Measurements from ENCODE around the gene IRGQ.
"Not testable (repeated sequence)": the region's sequence is repeated elsewhere in the genome, so short reads cannot be mapped to it uniquely, and the experiment has no call there.

Gene IRGQ

DNA sequence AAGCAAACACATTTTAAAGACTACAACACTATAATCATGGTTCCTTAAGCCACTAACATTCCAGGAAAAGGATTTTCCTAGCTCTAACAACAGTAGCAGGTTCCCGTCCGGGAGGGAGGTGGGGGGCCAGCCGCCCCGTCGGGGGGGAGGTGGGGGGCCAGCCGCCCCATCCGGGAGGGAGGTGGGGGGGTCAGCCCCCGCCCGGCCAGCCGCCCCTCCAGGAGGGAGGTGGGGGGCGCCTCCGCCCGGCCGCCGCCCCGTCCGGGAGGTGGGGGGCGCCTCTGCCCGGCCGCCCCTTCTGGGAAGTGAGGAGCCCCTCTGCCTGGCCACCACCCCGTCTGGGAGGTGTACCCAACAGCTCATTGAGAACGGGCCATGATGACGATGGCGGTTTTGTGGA is 48.0 kb downstream of the IRGQ start:
- not testable (repeated sequence) for FAIRE-seq

DNA sequence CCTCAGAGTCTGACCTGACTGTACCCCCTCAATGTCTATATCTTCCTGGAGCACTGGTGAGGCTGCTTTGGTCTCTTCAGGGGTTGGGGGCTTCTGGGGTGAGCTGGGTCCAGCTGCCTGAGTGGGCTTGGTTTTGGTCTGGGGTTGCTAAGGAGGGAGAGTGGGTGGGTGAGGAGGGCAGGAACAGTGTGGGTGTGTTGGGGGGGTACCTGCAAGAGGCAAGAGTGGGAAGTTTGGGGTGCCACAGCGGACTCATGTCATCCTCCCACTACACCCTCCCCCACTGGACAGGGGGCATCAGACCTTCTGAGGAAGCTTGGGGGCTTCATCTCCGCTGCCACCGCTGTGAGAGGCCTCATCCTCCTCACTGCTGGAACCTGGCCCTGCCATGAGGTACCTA is 49.4 kb downstream of the IRGQ start:
- DNase-seq (ENCODE audit: insufficient read length, low spot score): no peak
- no peak for FAIRE-seq

More for the DNA sequence above, 48.0 kb downstream of the IRGQ start:
- not testable (repeated sequence) for DNase-seq (ENCODE audit: insufficient read length, low spot score)

DNA sequence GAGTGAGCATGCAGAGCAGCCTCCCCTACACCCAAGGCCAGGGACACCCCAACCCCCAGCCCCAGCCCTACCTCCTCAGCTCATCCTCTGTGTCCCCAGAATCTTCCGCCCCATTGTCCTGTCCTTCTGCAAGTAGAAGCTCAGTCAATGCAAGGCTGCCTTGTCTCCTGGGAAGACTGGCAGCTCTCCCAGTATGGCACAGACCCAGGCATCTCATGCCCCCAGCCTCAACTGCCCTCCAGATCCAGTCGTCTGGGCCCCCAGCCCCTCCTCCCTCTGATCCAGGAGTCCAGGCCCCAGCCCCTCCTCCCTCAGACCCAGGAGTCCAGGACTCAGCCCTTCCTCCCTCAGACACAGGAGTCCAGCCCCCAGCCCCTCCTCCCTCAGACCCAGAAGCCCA is 50.0 kb downstream of the IRGQ start:
- DNase-seq (ENCODE audit: insufficient read length, low spot score) (no peak), FAIRE-seq (no peak)

DNA sequence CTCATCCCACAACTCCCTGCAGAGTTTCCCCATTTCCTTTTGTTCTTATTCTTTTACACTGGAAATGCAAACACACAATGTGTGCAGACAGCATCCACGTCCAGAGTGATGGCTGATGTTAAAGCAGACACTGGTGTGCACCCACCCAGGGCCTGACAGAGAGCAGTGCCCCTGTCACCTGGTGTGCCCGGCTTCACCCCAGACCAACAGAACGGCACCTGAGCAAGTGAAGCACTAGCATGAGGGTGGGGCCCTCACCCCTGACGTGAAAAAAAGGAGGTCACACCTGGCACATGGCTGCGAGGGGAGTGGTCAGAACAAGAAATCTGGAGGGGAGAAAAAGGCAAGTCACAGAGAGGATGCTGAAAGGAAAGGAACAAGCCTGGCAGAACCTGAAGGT is 50.7 kb downstream of the IRGQ start:
- DNase-seq (ENCODE audit: insufficient read length, low spot score) (no peak), FAIRE-seq (no peak)

DNA sequence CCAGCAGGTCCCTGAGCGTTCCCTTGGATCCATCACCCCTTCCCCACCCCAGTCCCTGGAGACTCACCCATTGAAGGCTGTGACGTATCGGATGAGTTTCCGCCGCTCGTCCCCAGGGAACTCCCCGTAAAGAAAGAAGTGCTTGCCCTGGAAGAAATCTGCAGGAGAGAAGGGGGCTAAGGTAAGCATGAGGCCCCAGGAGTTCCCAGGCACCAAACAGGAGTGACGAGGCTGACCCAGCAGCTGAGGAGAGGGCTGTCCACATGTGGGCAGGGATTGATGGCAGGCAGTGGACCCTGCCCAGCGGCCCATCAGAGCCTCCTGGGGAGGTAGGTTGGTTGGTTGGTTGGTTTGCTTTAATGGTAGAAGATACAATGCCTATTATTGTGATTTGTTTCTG is 51.9 kb downstream of the IRGQ start:
- FAIRE-seq (no peak), DNase-seq (ENCODE audit: insufficient read length, low spot score) (no peak)

DNA sequence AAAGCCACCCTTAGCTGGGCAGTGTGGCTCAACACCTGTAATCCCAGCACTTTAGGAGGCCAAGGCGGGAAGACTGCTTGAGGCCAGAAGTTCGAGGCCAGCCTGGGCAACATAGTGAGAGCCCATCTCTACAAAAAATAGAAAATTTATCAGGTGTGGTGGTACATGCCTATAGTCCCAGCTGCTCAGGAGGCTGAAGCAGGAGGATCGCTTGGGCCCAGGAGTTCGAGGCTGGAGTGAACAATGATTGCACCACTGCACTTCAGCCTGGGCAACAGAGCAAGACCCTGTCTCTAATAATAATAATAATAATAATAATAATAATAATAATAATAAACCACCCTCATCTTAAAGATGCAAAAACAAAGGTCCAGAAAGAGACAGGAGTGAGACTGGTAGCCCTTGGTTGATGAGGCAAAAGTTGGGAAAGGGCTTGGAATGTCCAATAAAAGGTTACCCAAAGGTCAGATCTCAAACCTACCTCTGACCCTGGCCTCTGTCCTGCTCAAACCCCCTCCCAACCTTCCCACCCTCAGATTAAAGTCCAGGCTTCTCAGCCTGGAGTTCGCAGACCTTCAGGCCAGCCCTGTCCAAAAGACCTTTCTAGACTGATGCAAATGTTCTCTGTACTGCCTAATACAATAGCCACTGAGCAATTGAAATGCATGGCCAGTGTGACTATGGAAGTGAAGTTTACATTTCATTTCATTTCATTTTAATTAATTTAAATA is 53.8 kb downstream of the IRGQ start:
- DNase-seq (ENCODE audit: insufficient read length, low spot score) (no peak), FAIRE-seq (no peak)

DNA sequence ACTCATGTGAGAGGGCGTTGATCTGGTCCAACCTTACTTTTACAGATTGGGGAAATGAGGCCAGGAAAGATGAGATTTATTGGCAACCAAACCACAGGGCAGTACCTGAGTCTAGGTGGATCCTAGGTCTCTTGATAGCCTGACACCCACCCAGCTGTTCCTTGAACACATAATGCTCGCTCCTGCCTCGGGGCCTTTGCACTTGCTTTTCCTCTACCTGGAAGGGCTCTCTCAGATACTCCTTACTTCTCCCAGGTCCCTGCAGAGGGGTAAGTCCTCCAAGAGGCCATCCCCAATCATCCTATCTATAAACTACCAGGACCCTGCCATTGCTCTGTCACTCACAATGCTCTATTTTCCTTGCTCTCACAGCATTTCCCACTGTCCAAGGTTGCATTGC is 55.6 kb downstream of the IRGQ start:
- no peak for DNase-seq (ENCODE audit: insufficient read length, low spot score)
- no peak for FAIRE-seq

DNA sequence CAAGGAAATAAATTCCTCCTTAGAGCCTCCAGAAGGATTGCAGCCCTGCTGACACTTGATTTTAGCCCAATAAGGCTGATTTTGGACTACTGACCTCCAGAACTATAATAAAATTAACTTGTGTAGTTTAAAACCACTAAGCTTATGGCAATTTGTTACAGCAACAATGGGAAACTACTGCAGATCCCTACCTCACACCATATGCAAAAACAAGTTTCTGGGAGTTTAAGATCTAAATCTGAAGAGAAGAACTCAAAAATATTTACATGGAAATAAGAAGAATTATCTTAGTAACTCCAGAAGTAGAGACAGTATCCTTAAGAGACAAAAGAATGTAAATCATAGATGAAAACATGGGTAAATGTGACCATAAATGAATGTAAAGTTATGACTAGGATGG is 57.0 kb downstream of the IRGQ start:
- FAIRE-seq: no peak
- DNase-seq (ENCODE audit: insufficient read length, low spot score): no peak

DNA sequence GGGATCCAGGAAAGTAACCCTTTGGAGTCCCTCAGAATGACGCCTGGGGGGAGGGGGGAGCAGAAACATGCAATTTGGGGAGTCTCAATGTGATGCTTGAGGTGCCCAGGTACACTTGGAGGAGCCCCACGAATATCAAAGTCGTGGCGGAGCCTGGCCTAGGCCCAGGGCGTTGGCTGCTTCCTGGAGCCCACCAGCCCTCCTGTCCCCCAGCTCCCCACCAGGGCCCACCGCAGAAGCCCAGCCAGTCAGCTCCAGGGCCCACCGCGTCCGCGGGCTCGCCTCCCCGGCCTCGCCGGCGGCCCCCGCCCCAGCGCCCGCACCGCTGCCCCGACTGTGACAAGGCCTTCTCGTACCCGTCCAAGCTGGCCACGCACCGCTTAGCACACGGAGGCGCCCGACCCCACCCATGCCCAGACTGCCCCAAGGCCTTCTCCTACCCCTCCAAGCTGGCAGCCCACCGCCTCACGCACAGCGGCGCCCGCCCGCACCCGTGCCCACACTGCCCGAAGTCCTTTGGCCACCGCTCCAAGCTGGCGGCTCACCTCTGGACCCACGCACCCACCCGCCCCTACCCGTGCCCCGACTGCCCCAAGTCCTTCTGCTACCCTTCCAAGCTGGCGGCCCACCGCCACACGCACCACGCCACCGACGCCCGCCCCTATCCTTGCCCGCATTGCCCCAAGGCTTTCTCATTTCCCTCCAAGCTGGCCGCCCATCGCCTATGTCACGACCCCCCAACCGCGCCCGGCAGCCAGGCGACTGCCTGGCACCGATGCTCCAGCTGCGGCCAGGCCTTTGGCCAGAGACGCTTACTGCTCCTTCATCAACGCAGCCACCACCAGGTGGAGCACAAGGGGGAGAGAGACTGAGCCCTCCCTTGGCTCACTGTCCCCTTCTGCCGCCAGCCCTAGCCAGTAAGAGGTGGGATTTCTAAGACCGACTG is 60.8 kb downstream of the IRGQ start:
- FAIRE-seq: no peak
- no peak for DNase-seq (ENCODE audit: insufficient read length, low spot score)
